ENCODE measurements around the gene PHF1.
"Not testable (repeated sequence)": the region's sequence is repeated elsewhere in the genome, so short reads cannot be mapped to it uniquely, and the experiment has no call there.

DNA sequence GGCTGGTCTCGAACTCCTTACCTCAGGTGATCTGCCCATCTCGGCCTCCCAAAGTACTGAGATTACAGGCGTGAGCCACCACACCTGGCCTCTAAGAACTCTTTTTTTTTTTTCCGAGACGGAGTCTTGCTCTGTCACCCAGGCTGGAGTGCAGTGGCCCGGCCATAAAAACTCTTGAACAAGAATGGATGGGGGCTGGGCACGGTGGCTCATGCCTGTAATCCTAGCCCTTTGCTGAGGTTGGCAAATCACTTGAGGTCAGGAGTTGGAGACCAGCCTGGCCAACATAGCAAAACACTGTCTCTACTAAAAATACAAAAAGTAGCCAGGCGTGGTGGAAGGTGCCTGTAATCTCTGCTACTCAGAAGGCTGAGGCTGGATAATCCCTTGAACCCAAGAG lies 38.9 kb upstream of the PHF1 start:
- not testable (repeated sequence) for TF ChIP-seq POLR2A (IDR thresholded peaks at IDR 0.05; ENCODE audit: low read depth); POLR2AphosphoS5 (IDR thresholded peaks at IDR 0.05)
- TF ChIP-seq, protein P1, sequence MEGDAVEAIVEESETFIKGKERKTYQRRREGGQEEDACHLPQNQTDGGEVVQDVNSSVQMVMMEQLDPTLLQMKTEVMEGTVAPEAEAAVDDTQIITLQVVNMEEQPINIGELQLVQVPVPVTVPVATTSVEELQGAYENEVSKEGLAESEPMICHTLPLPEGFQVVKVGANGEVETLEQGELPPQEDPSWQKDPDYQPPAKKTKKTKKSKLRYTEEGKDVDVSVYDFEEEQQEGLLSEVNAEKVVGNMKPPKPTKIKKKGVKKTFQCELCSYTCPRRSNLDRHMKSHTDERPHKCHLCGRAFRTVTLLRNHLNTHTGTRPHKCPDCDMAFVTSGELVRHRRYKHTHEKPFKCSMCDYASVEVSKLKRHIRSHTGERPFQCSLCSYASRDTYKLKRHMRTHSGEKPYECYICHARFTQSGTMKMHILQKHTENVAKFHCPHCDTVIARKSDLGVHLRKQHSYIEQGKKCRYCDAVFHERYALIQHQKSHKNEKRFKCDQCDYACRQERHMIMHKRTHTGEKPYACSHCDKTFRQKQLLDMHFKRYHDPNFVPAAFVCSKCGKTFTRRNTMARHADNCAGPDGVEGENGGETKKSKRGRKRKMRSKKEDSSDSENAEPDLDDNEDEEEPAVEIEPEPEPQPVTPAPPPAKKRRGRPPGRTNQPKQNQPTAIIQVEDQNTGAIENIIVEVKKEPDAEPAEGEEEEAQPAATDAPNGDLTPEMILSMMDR (IDR thresholded peaks at IDR 0.05): not testable (repeated sequence)

Measured in esophagus muscularis mucosa (tissue), 3 donors.